ENCODE data around the gene EEF2. TPM values are rescaled to one million over a fixed set of nuclear protein-coding genes. Genes with fewer than 3 reads are reported as not detected.

EEF2 gene
- total and polyA plus RNA-seq, 2 donors from 2014 or later: 1,520 to 1,813 TPM

DNA sequence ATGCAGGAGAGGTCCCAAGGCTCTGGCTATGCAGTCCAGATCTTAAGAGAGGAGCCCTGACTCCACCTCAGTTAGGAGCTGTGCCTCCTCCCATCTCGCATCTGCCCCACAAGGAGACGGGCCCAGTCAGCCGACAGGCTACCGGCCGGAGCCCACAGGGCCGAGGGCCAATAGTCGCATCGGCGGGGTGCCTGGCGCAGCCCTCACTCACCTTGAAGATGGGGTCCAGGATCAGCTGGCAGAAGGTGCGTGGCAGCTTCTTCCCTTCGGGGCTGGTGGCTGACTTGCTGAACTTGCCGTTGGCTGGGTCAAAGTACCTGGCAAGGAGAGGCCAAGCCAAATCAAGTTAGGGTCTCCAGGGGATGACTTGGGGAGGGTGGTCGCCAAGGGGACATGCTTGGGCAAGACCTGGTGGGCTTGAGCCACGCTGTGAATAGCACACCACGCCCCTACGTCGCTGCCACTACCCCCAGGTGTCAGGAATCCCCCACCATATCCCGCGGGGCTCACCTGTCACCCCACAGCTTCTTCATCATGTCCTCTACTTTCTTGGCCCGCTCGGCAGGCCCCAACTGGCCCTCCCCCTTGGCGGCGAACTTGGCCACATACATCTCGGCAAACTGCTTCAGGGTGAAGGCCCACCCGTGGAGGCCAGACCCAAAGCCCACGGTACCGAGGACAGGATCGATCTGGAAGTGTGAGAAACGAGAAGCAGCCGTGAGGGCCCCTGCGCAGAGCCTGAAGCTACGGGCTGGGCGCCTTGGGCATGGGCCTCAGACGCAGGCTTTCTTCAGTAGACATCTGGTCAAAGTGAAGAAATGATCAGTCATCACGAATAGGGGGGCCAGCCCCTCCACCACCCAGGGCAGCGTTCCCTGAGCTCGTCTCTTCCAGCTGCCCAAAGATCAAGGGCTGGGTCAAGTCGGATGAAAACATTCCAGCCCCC, 3.3 kb downstream of the EEF2 start:
- Histone ChIP-seq H3K4me3 (ENCODE audit: low read length in 3 of 3) (no peak overlapping the region), H3K36me3 (ENCODE audit: control insufficient read depth in 2 of 3, insufficient read depth in 3 of 3, low read length in 3 of 3) (peaks cover 4 to 70% (median 49%) of the 10 kb centered on the region in 3 donors), H3K9ac (ENCODE audit: low read length in 3 of 3) (no peak overlapping the region), H3K4me1 (ENCODE audit: control insufficient read depth in 2 of 3, insufficient read depth in 2 of 3, low read depth in 1 of 3, low read length in 3 of 3) (peaks cover 8 to 26% (median 25%) of the 10 kb centered on the region in 3 donors), H3K9me3 (ENCODE audit: control insufficient read depth in 2 of 3, insufficient read depth in 1 of 3, low read length in 3 of 3) (no peaks in the 10 kb centered on the region), H3K27ac (ENCODE audit: low read depth in 2 of 2, low read length in 2 of 2) (no peak overlapping the region), H3K27me3 (ENCODE audit: control insufficient read depth, insufficient read depth, low read length) (no peaks in the 10 kb centered on the region)
- intact Hi-C loops (cut with DNase I): no loop called here
- TF ChIP-seq, protein P1, sequence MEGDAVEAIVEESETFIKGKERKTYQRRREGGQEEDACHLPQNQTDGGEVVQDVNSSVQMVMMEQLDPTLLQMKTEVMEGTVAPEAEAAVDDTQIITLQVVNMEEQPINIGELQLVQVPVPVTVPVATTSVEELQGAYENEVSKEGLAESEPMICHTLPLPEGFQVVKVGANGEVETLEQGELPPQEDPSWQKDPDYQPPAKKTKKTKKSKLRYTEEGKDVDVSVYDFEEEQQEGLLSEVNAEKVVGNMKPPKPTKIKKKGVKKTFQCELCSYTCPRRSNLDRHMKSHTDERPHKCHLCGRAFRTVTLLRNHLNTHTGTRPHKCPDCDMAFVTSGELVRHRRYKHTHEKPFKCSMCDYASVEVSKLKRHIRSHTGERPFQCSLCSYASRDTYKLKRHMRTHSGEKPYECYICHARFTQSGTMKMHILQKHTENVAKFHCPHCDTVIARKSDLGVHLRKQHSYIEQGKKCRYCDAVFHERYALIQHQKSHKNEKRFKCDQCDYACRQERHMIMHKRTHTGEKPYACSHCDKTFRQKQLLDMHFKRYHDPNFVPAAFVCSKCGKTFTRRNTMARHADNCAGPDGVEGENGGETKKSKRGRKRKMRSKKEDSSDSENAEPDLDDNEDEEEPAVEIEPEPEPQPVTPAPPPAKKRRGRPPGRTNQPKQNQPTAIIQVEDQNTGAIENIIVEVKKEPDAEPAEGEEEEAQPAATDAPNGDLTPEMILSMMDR (IDR thresholded peaks at IDR 0.05; ENCODE audit: borderline replicate concordance, extremely low read depth, insufficient read depth): no peak
- no peak for FAIRE-seq
- no peak for DNase-seq

DNA sequence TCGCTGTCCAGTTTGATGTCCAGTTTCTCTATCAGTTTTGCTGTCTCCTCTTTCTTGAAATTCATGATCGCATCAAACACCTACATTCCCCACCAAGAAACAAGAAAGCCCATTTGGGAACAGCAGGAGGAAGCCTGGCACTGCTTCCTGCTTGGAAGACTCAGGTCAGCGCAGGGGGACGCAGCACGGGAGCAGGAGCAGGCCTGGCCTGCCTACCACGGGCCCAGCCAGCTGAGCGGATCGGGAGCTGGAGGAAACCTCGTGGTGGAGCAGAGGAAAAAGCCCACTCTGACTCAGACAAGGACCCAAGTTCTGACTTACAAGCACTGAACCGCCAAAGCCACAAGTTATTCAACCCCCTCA, 3.9 kb downstream of the EEF2 start:
- intact Hi-C loops (cut with DNase I): no loop called here
- H3K27me3 ChIP-seq (ENCODE audit: control insufficient read depth, insufficient read depth, low read length): no peaks in the 10 kb centered on the region
- peaks cover 8 to 24% (median 19%) of the 10 kb centered on the region in 3 donors for H3K4me1 ChIP-seq (ENCODE audit: control insufficient read depth in 2 of 3, insufficient read depth in 2 of 3, low read depth in 1 of 3, low read length in 3 of 3)
- H3K36me3 ChIP-seq (ENCODE audit: control insufficient read depth in 2 of 3, insufficient read depth in 3 of 3, low read length in 3 of 3): peaks cover 4 to 77% (median 56%) of the 10 kb centered on the region in 3 donors
- no peak overlapping the region for H3K9ac ChIP-seq (ENCODE audit: low read length in 3 of 3)
- TF ChIP-seq, protein P1 (IDR thresholded peaks at IDR 0.05; ENCODE audit: borderline replicate concordance, extremely low read depth, insufficient read depth): no peak
- DNase-seq: no peak
- no peak for FAIRE-seq
- H3K9me3 ChIP-seq (ENCODE audit: control insufficient read depth in 2 of 3, insufficient read depth in 1 of 3, low read length in 3 of 3): no peaks in the 10 kb centered on the region
- H3K27ac ChIP-seq (ENCODE audit: low read depth in 2 of 2, low read length in 2 of 2): no peak overlapping the region
- no peak overlapping the region for H3K4me3 ChIP-seq (ENCODE audit: low read length in 3 of 3)

DNA sequence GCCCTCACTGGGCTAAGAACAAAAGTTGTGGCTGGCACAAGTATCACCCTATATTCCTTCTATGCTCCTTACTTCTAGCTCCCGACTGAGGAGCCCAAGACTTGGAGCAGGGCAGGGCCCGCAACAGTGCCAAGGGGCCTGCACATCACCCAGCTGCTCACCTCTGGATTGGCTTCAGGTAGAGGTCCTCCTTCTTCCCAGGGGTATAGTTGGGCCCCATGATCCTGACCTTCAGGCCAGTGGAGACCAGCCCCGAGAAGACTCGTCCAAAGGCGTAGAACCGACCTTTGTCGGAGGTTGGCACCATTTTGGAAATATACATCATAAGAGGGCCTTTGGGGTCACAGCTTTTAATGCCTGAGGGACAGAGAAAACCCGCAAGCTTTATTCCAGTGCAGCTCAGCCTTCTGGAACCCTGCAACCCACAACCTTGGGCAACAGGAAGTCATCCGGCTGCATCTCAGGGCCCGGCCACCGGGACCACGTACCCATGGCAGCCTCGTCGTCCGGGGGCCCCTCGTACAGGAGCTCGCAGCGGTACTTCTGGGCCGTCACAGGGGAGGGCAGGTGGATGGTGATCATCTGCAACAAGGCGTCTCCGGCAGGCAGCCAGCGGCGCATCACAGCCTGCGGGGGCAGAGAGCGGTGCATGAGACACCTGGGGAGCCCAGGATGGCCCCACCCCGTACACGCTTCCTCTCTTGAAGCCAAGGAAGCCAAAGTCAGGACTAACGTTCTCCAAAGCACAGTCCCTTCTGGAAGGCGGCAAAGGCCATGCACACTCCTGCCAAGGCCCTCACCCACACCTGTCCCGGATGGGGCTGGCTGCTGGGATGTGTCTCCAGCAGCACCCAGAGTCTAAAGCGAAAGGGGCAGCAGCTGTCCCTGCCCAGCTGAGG, 4.7 kb downstream of the EEF2 start:
- H3K9ac ChIP-seq (ENCODE audit: low read length in 3 of 3): no peak overlapping the region
- no peak for FAIRE-seq
- intact Hi-C loops (cut with DNase I): no loop called here
- no peak overlapping the region for H3K27ac ChIP-seq (ENCODE audit: low read depth in 2 of 2, low read length in 2 of 2)
- peaks cover under 1 to 18% (median 12%) of the 10 kb centered on the region in 3 donors for H3K4me1 ChIP-seq (ENCODE audit: control insufficient read depth in 2 of 3, insufficient read depth in 2 of 3, low read depth in 1 of 3, low read length in 3 of 3)
- H3K36me3 ChIP-seq (ENCODE audit: control insufficient read depth in 2 of 3, insufficient read depth in 3 of 3, low read length in 3 of 3): peaks cover 4 to 83% (median 58%) of the 10 kb centered on the region in 3 donors
- TF ChIP-seq, protein P1 (IDR thresholded peaks at IDR 0.05; ENCODE audit: borderline replicate concordance, extremely low read depth, insufficient read depth): no peak
- DNase-seq: no peak
- no peaks in the 10 kb centered on the region for H3K27me3 ChIP-seq (ENCODE audit: control insufficient read depth, insufficient read depth, low read length)
- H3K4me3 ChIP-seq (ENCODE audit: low read length in 3 of 3): no peak overlapping the region
- no peaks in the 10 kb centered on the region for H3K9me3 ChIP-seq (ENCODE audit: control insufficient read depth in 2 of 3, insufficient read depth in 1 of 3, low read length in 3 of 3)
